Measurements from ENCODE around the gene LETM1. TPM values are rescaled to one million over a fixed set of nuclear protein-coding genes. Genes with fewer than 3 reads are reported as not detected.

Gene LETM1
- total RNA-seq, 4 donors from 2014 or later = 40.6 to 85.6 (median 72.8) TPM

DNA sequence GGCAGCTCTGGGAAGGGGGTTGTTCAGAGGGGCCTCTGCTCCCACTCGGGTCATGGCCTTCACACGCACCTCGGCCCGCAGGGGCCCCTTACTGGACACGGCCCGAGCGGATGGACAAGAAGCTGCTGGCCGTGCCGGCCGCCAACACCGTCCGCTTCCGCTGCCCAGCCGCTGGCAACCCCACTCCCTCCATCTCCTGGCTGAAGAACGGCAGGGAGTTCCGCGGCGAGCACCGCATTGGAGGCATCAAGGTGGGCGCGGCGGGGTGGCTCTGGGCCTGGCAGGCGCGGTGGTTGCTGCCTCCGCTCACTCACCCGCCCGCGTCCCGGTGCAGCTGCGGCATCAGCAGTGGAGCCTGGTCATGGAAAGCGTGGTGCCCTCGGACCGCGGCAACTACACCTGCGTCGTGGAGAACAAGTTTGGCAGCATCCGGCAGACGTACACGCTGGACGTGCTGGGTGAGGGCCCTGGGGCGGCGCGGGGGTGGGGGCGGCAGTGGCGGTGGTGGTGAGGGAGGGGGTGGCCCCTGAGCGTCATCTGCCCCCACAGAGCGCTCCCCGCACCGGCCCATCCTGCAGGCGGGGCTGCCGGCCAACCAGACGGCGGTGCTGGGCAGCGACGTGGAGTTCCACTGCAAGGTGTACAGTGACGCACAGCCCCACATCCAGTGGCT lies 54.5 kb downstream of the LETM1 start:
- TF ChIP-seq, protein P1, sequence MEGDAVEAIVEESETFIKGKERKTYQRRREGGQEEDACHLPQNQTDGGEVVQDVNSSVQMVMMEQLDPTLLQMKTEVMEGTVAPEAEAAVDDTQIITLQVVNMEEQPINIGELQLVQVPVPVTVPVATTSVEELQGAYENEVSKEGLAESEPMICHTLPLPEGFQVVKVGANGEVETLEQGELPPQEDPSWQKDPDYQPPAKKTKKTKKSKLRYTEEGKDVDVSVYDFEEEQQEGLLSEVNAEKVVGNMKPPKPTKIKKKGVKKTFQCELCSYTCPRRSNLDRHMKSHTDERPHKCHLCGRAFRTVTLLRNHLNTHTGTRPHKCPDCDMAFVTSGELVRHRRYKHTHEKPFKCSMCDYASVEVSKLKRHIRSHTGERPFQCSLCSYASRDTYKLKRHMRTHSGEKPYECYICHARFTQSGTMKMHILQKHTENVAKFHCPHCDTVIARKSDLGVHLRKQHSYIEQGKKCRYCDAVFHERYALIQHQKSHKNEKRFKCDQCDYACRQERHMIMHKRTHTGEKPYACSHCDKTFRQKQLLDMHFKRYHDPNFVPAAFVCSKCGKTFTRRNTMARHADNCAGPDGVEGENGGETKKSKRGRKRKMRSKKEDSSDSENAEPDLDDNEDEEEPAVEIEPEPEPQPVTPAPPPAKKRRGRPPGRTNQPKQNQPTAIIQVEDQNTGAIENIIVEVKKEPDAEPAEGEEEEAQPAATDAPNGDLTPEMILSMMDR (IDR thresholded peaks at IDR 0.05) = no peak
- TF ChIP-seq POLR2A (IDR thresholded peaks at IDR 0.05) = no peak
- peaks cover 19 to 100% (median 23%) of the 10 kb centered on the region in 3 donors for H3K36me3 ChIP-seq
- intact Hi-C loops (cut with DNase I) = loop anchor here (5.0 kb wide), 1 partner anchor 49 kb away; no protein-coding TSS in a partner anchor
- H3K27ac ChIP-seq = peak overlapping the region in 1 of 4 donors; percentile 13
- H3K9me3 ChIP-seq = no peaks in the 10 kb centered on the region
- no CpG with 5 or more reads among the region's 56 CpGs for WGBS, 2 donors
- H3K27me3 ChIP-seq = peaks cover 0 to 33% (median 0%) of the 10 kb centered on the region in 4 donors
- H3K4me1 ChIP-seq = peaks cover 0 to 77% (median 20%) of the 10 kb centered on the region in 3 donors
- DNase-seq = no peak
- H3K4me3 ChIP-seq = no peak overlapping the region

DNA sequence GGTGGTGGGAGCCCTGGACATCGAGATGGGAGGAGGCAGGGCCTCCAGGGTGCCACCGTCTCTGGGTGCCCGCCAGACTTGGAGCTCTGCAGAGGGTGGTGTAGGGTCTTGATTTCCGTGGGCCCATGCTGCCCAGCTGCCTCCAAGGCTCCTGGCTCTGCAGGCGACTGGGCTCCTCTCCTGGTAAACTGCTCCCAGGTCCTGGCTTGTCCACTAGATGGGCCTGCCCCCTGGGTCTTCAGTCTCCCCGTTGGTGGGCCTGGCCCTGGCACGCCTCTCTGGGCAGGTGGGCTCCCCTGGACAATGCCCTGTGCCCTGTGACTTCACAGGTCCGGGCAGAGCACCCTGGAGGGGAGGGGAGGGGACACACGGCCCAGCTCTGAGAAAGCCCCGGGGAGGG lies 55.2 kb downstream of the LETM1 start:
- Histone ChIP-seq H3K36me3 (peaks cover 19 to 100% (median 20%) of the 10 kb centered on the region in 3 donors), H3K9me3 (no peaks in the 10 kb centered on the region), H3K27ac (no peak overlapping the region), H3K4me3 (no peak overlapping the region), H3K4me1 (peaks cover 0 to 78% (median 24%) of the 10 kb centered on the region in 3 donors), H3K27me3 (peaks cover 0 to 39% (median 0%) of the 10 kb centered on the region in 4 donors)
- intact Hi-C loops (cut with DNase I) = loop anchor here (5.0 kb wide), 1 partner anchor 49 kb away; no protein-coding TSS in a partner anchor
- no peak for TF ChIP-seq POLR2A (IDR thresholded peaks at IDR 0.05)
- TF ChIP-seq, protein P1 (IDR thresholded peaks at IDR 0.05) = no peak
- WGBS, 2 donors = no CpG with 5 or more reads among the region's 10 CpGs
- no peak for DNase-seq

DNA sequence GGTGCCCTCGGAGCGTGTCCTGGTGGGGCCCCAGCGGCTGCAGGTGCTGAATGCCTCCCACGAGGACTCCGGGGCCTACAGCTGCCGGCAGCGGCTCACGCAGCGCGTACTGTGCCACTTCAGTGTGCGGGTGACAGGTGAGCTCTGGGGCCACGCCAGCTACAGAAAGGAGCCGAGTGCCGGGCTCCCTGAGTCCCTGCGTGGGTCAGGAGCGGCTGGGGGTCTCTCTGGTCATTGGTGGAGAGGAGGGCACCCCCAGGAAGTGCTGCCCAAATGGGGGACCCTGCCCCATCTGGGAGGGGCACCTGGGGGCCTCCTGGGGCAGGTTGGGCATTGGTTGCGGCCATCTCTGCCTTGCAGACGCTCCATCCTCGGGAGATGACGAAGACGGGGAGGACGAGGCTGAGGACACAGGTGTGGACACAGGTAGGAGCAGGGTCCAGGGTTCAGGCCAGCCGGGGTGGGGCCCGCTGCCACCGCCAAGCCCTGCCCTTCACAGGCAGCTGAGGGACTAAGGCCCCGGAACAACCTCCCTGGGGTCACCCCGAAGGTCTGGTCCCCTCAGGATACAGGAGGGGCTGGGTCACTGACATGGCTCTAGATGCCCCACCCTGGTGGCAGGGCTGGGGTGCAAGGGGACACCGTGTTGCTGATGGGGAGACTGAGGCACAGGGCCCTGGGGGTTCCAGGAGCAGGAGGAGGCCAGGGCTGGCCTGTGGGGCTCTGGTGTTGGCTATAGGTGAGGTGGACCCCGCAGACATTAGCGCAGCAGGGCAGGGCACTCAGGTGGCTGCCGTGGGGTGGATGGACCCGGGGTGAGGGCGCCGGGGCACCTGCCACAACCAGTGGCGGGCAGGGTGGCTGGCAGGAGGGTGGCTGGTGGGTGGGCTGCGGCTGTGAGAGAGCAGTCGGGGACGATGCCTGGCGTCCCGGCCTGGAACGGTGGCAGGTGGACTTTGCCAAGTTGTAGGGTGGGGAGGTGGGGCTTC lies 56.3 kb downstream of the LETM1 start:
- Histone ChIP-seq H3K27ac (no peak overlapping the region), H3K4me3 (no peak overlapping the region), H3K4me1 (peaks cover 8 to 86% (median 26%) of the 10 kb centered on the region in 3 donors), H3K36me3 (peaks cover 15 to 89% (median 19%) of the 10 kb centered on the region in 3 donors), H3K9me3 (no peaks in the 10 kb centered on the region), H3K27me3 (peaks cover 0 to 50% (median 0%) of the 10 kb centered on the region in 4 donors)
- TF ChIP-seq POLR2A (IDR thresholded peaks at IDR 0.05) = no peak
- TF ChIP-seq, protein P1 (IDR thresholded peaks at IDR 0.05) = no peak
- DNase-seq = no peak
- intact Hi-C loops (cut with DNase I) = loop anchor here (5.0 kb wide), 1 partner anchor 47 kb away; no protein-coding TSS in a partner anchor
- WGBS, 2 donors = 73 to 95% methylated on average over 10 of the region's 41 CpGs

DNA sequence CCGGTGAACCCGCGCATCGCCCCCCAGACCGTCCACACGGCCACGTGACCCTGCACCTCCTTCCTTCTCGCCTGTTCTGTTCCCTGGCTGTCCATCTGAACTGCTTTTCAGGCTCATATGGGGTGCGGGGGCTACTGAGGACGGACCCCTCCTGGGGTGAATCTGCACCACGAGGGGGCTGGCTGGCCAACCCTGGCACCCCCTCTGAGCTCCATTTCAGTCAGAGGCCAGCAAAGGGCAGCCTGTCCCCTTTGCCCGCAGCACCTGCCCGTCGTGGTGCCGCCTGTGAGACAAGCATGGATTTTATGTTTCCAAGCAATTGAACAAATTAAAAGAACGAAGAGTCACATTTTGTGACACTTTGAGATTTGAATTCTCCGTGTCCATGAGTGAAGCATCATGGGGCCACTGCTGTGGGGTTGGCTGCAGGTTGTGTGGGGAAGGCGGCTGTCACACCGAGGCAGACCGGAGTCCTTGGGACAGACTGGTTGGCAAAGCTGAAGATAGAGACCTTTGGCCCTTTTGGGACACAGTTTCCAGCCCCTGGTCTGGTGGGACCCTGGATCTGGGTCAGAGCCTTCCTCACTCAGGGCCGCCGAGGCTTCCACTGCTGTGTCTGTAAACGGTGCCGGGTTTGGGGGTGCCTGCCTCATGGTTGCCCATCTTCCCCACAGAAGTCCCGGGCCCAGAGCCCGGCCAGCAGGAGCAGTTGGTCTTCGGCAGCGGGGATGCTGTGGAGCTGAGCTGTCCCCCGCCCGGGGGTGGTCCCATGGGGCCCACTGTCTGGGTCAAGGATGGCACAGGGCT lies 57.2 kb downstream of the LETM1 start:
- no peak overlapping the region for H3K27ac ChIP-seq
- H3K9me3 ChIP-seq = no peaks in the 10 kb centered on the region
- peaks cover 0 to 59% (median 0%) of the 10 kb centered on the region in 4 donors for H3K27me3 ChIP-seq
- no peak overlapping the region for H3K4me3 ChIP-seq
- intact Hi-C loops (cut with DNase I) = no loop called here
- H3K36me3 ChIP-seq = peaks cover 7 to 80% (median 18%) of the 10 kb centered on the region in 3 donors
- WGBS, 2 donors = 85 to 94% methylated on average over 6 to 10 of the region's 30 CpGs
- DNase-seq = no peak
- peaks cover 15 to 89% (median 30%) of the 10 kb centered on the region in 3 donors for H3K4me1 ChIP-seq
- no peak for TF ChIP-seq POLR2A (IDR thresholded peaks at IDR 0.05)
- TF ChIP-seq, protein P1 (IDR thresholded peaks at IDR 0.05) = no peak
